GM23338 (cell line): Measurements from ENCODE around the gene CEP135. TPM values are rescaled to one million over a fixed set of nuclear protein-coding genes. Genes with fewer than 3 reads are reported as not detected.

Source experiments
- ATAC-seq: fragments of 200-7000 bp; cut with Tn5 transposase; 3 replicates; pipeline ENCODE4 v1.9.1; 2020
- DNase-seq: peaks from one replicate; pipeline ENCODE4 v3.0.0-alpha.2; 2015; ENCODE audit warnings: low spot score
- H2AFZ ChIP-seq: fragments of 200-600 bp; sonication (generic); 2 replicates; pipeline ENCODE4 v1.8.0; 2016; ENCODE audit warnings: antibody characterized with exemption, mild to moderate bottlenecking, moderate library complexity
- H3F3A ChIP-seq: fragments of 200-600 bp; sonication (generic); replicated peaks from 2 replicates; pipeline ENCODE4 v1.8.0; 2017; ENCODE audit warnings: antibody characterized with exemption, mixed run types, low read depth
- H3K27ac ChIP-seq: fragments of 200-600 bp; sonication (generic); 2 replicates; pipeline ENCODE4 v1.6.1; 2016; ENCODE audit warnings: low read depth
- H3K27me3 ChIP-seq: fragments of 200-600 bp; sonication (generic); 2 replicates; pipeline ENCODE4 v1.8.0; 2016; ENCODE audit warnings: mild to moderate bottlenecking, mixed run types, moderate library complexity; ENCODE audit not compliant: insufficient read depth
- H3K36me3 ChIP-seq: fragments of 200-600 bp; sonication (generic); 2 replicates; pipeline ENCODE4 v1.8.0; 2016; ENCODE audit warnings: mild to moderate bottlenecking; ENCODE audit not compliant: insufficient read depth
- H3K4me1 ChIP-seq: fragments of 200-600 bp; sonication (generic); 2 replicates; pipeline ENCODE4 v1.8.0; 2016; ENCODE audit warnings: mild to moderate bottlenecking, moderate library complexity; ENCODE audit not compliant: insufficient read depth
- H3K4me2 ChIP-seq: fragments of 200-600 bp; sonication (generic); 2 replicates; pipeline ENCODE4 v1.7.1; 2017; ENCODE audit warnings: mixed run types
- H3K4me3 ChIP-seq: fragments of 200-600 bp; sonication (generic); 2 replicates; pipeline ENCODE4 v1.6.1; 2016; ENCODE audit warnings: mixed run types
- H3K79me2 ChIP-seq: fragments of 200-600 bp; sonication (generic); replicated peaks from 2 replicates; pipeline ENCODE4 v1.8.0; 2017; ENCODE audit warnings: mild to moderate bottlenecking; ENCODE audit not compliant: insufficient read depth
- H3K9me2 ChIP-seq: fragments of 200-600 bp; sonication (generic); 2 replicates; pipeline ENCODE4 v1.8.0; 2017; ENCODE audit not compliant: insufficient read depth
- H4K20me1 ChIP-seq: fragments of 200-600 bp; sonication (generic); replicated peaks from 2 replicates; pipeline ENCODE4 v1.8.0; 2017; ENCODE audit warnings: mild to moderate bottlenecking; ENCODE audit not compliant: insufficient read depth
- H3K27ac Mint-ChIP-seq: 2 replicates; pipeline ENCODE4 v1.8.0; 2020; ENCODE audit warnings: inconsistent platforms, mild to moderate bottlenecking, moderate library complexity, mixed read lengths
- H3K27me3 Mint-ChIP-seq: 3 replicates; pipeline ENCODE4 v1.8.0; 2022; ENCODE audit warnings: low read depth, mild to moderate bottlenecking, moderate library complexity, mixed read lengths, inconsistent platforms; ENCODE audit not compliant: insufficient read depth, poor library complexity
- H3K36me3 Mint-ChIP-seq: 3 replicates; pipeline ENCODE4 v1.8.0; 2021; ENCODE audit warnings: low read depth, mild to moderate bottlenecking, inconsistent platforms, moderate library complexity, mixed read lengths
- H3K4me1 Mint-ChIP-seq: 3 replicates; pipeline ENCODE4 v1.8.0; 2020; ENCODE audit warnings: mild to moderate bottlenecking, inconsistent platforms, mixed read lengths
- H3K4me3 Mint-ChIP-seq: 3 replicates; pipeline ENCODE4 v1.8.0; 2021; ENCODE audit warnings: moderate library complexity, mild to moderate bottlenecking, inconsistent platforms, mixed read lengths
- H3K9me3 Mint-ChIP-seq: 3 replicates; pipeline ENCODE4 v1.8.0; 2020; ENCODE audit warnings: moderate library complexity, mild to moderate bottlenecking, inconsistent platforms, mixed read lengths
- ETS1 ChIP-seq: IDR thresholded peaks from 2 replicates; pipeline ENCODE4 v1.6.1; 2016; ENCODE audit warnings: antibody characterized with exemption
- EZH2phosphoT487 ChIP-seq: fragments of 200-600 bp; sonication (generic); IDR thresholded peaks from one replicate; pipeline ENCODE4 v1.8.1; 2018; ENCODE audit warnings: antibody characterized with exemption; ENCODE audit not compliant: unreplicated experiment
- ZNF462 ChIP-seq: fragments of 250-450 bp; sonication (Bioruptor Pico); IDR thresholded peaks from 2 replicates; pipeline ENCODE4 v1.5.0; 2020; ENCODE audit warnings: mild to moderate bottlenecking, moderate library complexity
- polyA plus RNA-seq: library from polyadenylated mRNA; unstranded; fragments of >200 nt; fragmentation: Nextera tagmentation; extraction: Ambion mirVana; gene quantifications from 2 replicates; pipeline ENCODE4 v1.2.1, GENCODE V29; 2016
- total RNA-seq: library from RNA; depleted of rRNA; stranded (reverse); fragments of >200 nt; shearing (Covaris generic); gene quantifications from 2 replicates; pipeline ENCODE4 v1.2.3, GENCODE V29; 2014
- TF ChIP-seq, protein P1 (sequence below): IDR thresholded peaks from one replicate; pipeline ENCODE4 v1.6.1; 2018; ENCODE audit warnings: antibody characterized with exemption; ENCODE audit not compliant: unreplicated experiment

Gene CEP135
- total and polyA plus RNA-seq, 2 experiments from 2014 or later, result 11.8 to 15.7 TPM

- TF ChIP-seq, protein P1, sequence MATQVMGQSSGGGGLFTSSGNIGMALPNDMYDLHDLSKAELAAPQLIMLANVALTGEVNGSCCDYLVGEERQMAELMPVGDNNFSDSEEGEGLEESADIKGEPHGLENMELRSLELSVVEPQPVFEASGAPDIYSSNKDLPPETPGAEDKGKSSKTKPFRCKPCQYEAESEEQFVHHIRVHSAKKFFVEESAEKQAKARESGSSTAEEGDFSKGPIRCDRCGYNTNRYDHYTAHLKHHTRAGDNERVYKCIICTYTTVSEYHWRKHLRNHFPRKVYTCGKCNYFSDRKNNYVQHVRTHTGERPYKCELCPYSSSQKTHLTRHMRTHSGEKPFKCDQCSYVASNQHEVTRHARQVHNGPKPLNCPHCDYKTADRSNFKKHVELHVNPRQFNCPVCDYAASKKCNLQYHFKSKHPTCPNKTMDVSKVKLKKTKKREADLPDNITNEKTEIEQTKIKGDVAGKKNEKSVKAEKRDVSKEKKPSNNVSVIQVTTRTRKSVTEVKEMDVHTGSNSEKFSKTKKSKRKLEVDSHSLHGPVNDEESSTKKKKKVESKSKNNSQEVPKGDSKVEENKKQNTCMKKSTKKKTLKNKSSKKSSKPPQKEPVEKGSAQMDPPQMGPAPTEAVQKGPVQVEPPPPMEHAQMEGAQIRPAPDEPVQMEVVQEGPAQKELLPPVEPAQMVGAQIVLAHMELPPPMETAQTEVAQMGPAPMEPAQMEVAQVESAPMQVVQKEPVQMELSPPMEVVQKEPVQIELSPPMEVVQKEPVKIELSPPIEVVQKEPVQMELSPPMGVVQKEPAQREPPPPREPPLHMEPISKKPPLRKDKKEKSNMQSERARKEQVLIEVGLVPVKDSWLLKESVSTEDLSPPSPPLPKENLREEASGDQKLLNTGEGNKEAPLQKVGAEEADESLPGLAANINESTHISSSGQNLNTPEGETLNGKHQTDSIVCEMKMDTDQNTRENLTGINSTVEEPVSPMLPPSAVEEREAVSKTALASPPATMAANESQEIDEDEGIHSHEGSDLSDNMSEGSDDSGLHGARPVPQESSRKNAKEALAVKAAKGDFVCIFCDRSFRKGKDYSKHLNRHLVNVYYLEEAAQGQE, result no peak
Measured at GRCh38 chr4:55939421-55939820, 9.3 kb upstream of the CEP135 start (continued).

- H2AFZ ChIP-seq, result no peak overlapping the region
- no peak overlapping the region for H3K4me3 ChIP-seq
- DNase-seq (no peak), ATAC-seq (no peak)
- H3K27ac ChIP-seq, result no peak overlapping the region
- H3K9me2 ChIP-seq, result 0 out of 2 replicates have a peak, but pooled peaks cover 6% of the 10 kb centered on the region
- Mint-ChIP-seq H3K27ac (no peak overlapping the region), H3K9me3 (peaks cover 9% of the 10 kb centered on the region), H3K36me3 (0 out of 3 replicates have a peak, but pooled peaks cover under 1% of the 10 kb centered on the region), H3K27me3 (peaks cover 4% of the 10 kb centered on the region), H3K4me3 (no peak overlapping the region), H3K4me1 (peaks cover 8% of the 10 kb centered on the region; the same call in 2 of the 3 replicates)
- H3K79me2 ChIP-seq, result no peaks in the 10 kb centered on the region
- no peaks in the 10 kb centered on the region for H4K20me1 ChIP-seq
- no peaks in the 10 kb centered on the region for H3K36me3 ChIP-seq
- TF ChIP-seq ZNF462 (CRISPR knock-in tag) (no peak), EZH2phosphoT487 (no peak), ETS1 (no peak)
- TF ChIP-seq, protein P1, result no peak
- no peaks in the 10 kb centered on the region for H3K27me3 ChIP-seq
- no peaks in the 10 kb centered on the region for H3F3A ChIP-seq
- H3K4me2 ChIP-seq, result no peak overlapping the region
- peaks cover under 1% of the 10 kb centered on the region; the same call in 1 of the 2 replicates for H3K4me1 ChIP-seq
Measured at GRCh38 chr4:55941881-55942396, 6.8 kb upstream of the CEP135 start.
